BLaER1 (cell line): ENCODE measurements around the gene UNC5C.

Experiments used
- H3K27ac ChIP-seq: shearing (Covaris generic); formaldehyde crosslinking; 2 replicates; pipeline ENCODE4 v1.8.1; 2022
- H3K27me3 ChIP-seq: shearing (Covaris generic); formaldehyde crosslinking; 2 replicates; pipeline ENCODE4 v1.8.1; 2022
- H3K36me3 ChIP-seq: shearing (Covaris generic); formaldehyde crosslinking; 2 replicates; pipeline ENCODE4 v1.8.1; 2022
- H3K4me1 ChIP-seq: shearing (Covaris generic); formaldehyde crosslinking; 2 replicates; pipeline ENCODE4 v1.8.1; 2022
- H3K4me2 ChIP-seq: shearing (Covaris generic); formaldehyde crosslinking; 2 replicates; pipeline ENCODE4 v1.8.1; 2022
- H3K4me3 ChIP-seq: shearing (Covaris generic); formaldehyde crosslinking; 2 replicates; pipeline ENCODE4 v1.8.1; 2022
- H3K9ac ChIP-seq: shearing (Covaris generic); formaldehyde crosslinking; 2 replicates; pipeline ENCODE4 v1.8.1; 2022
- H3K9me3 ChIP-seq: shearing (Covaris generic); formaldehyde crosslinking; 2 replicates; pipeline ENCODE4 v1.8.1; 2022
- H4K20me1 ChIP-seq: shearing (Covaris generic); formaldehyde crosslinking; 2 replicates; pipeline ENCODE4 v1.8.1; 2022
- Cebpa-rat ChIP-seq: shearing (Covaris generic); IDR thresholded peaks from 2 replicates; pipeline ENCODE4 v1.8.1; 2022

The UNC5C gene

GRCh38 chr4:95548738-95549245, at the start of gene UNC5C:
Gene UNC5C, minus strand, starts transcription at chr4:95548973.
- Histone ChIP-seq H3K4me1 (no peaks in the 10 kb centered on the region), H3K4me2 (no peak within 1 kb of the TSS), H4K20me1 (no peaks in the 10 kb centered on the region), H3K9ac (no peak within 1 kb of the TSS), H3K9me3 (peaks cover 20% of the 10 kb centered on the region), H3K36me3 (no peaks in the 10 kb centered on the region), H3K27ac (no peak within 1 kb of the TSS), H3K27me3 (no peaks in the 10 kb centered on the region), H3K4me3 (no peak within 1 kb of the TSS)
- TF ChIP-seq Cebpa-rat: no peak

- Histone ChIP-seq H3K27me3 (no peaks in the 10 kb centered on the region), H3K4me3 (no peak overlapping the region), H3K27ac (no peak overlapping the region), H3K9me3 (no peaks in the 10 kb centered on the region), H3K36me3 (no peaks in the 10 kb centered on the region), H3K9ac (no peak overlapping the region), H3K4me2 (no peak overlapping the region), H4K20me1 (no peaks in the 10 kb centered on the region), H3K4me1 (peaks cover 7% of the 10 kb centered on the region; the same call in 1 of the 2 replicates)
- no peak for TF ChIP-seq Cebpa-rat
Measured at GRCh38 chr4:95596676-95597075, 47.9 kb upstream of the UNC5C start.

- H3K4me2 ChIP-seq: no peak overlapping the region
- no peaks in the 10 kb centered on the region for H3K9me3 ChIP-seq
- H3K27me3 ChIP-seq: no peaks in the 10 kb centered on the region
- no peak overlapping the region for H3K4me3 ChIP-seq
- no peak for TF ChIP-seq Cebpa-rat
- H3K27ac ChIP-seq: no peak overlapping the region
- H3K36me3 ChIP-seq: no peaks in the 10 kb centered on the region
- no peaks in the 10 kb centered on the region for H3K4me1 ChIP-seq
- H4K20me1 ChIP-seq: no peaks in the 10 kb centered on the region
- no peak overlapping the region for H3K9ac ChIP-seq
Measured at GRCh38 chr4:95594629-95595028, 45.9 kb upstream of the UNC5C start.

GRCh38 chr4:95594013-95594412, 45.2 kb upstream of the UNC5C start:
- Histone ChIP-seq H3K27me3 (no peaks in the 10 kb centered on the region), H3K4me3 (no peak overlapping the region), H3K9me3 (no peaks in the 10 kb centered on the region), H3K27ac (no peak overlapping the region), H3K4me2 (no peak overlapping the region), H3K36me3 (no peaks in the 10 kb centered on the region), H3K4me1 (no peaks in the 10 kb centered on the region), H3K9ac (no peak overlapping the region), H4K20me1 (no peaks in the 10 kb centered on the region)
- TF ChIP-seq Cebpa-rat: no peak

- no peak overlapping the region for H3K27ac ChIP-seq
Measured at GRCh38 chr4:95591278-95591677, 42.5 kb upstream of the UNC5C start.

GRCh38 chr4:95590615-95591014, 41.8 kb upstream of the UNC5C start:
- Histone ChIP-seq H3K36me3 (no peaks in the 10 kb centered on the region), H3K4me3 (no peak overlapping the region), H3K4me1 (no peaks in the 10 kb centered on the region), H3K27ac (no peak overlapping the region), H3K27me3 (no peaks in the 10 kb centered on the region), H3K9ac (no peak overlapping the region), H3K4me2 (no peak overlapping the region), H3K9me3 (no peaks in the 10 kb centered on the region), H4K20me1 (no peaks in the 10 kb centered on the region)
- no peak for TF ChIP-seq Cebpa-rat

More at GRCh38 chr4:95591278-95591677, 42.5 kb upstream of the UNC5C start:
- no peaks in the 10 kb centered on the region for H3K9me3 ChIP-seq
- H3K4me3 ChIP-seq: no peak overlapping the region
- H3K4me2 ChIP-seq: no peak overlapping the region
- TF ChIP-seq Cebpa-rat: no peak
- no peaks in the 10 kb centered on the region for H4K20me1 ChIP-seq
- no peak overlapping the region for H3K9ac ChIP-seq
- no peaks in the 10 kb centered on the region for H3K27me3 ChIP-seq
- no peaks in the 10 kb centered on the region for H3K4me1 ChIP-seq
- no peaks in the 10 kb centered on the region for H3K36me3 ChIP-seq

- Histone ChIP-seq H3K27me3 (no peaks in the 10 kb centered on the region), H3K4me1 (no peaks in the 10 kb centered on the region), H3K4me2 (no peak overlapping the region), H3K9ac (no peak overlapping the region), H3K4me3 (no peak overlapping the region), H3K9me3 (peaks cover 6% of the 10 kb centered on the region), H3K27ac (no peak overlapping the region), H4K20me1 (no peaks in the 10 kb centered on the region), H3K36me3 (no peaks in the 10 kb centered on the region)
- TF ChIP-seq Cebpa-rat: no peak
Measured at GRCh38 chr4:95585016-95585695, 36.4 kb upstream of the UNC5C start.

GRCh38 chr4:95580226-95580625, 31.5 kb upstream of the UNC5C start:
- Histone ChIP-seq H3K4me3 (no peak overlapping the region), H3K4me2 (no peak overlapping the region), H3K9me3 (peaks cover 34% of the 10 kb centered on the region), H3K9ac (no peak overlapping the region), H3K27me3 (no peaks in the 10 kb centered on the region), H3K4me1 (no peaks in the 10 kb centered on the region), H3K36me3 (no peaks in the 10 kb centered on the region), H4K20me1 (no peaks in the 10 kb centered on the region), H3K27ac (no peak overlapping the region)
- no peak for TF ChIP-seq Cebpa-rat

GRCh38 chr4:95572304-95572991, 23.7 kb upstream of the UNC5C start:
- Histone ChIP-seq H3K36me3 (no peaks in the 10 kb centered on the region), H3K9ac (no peak overlapping the region), H3K9me3 (peaks cover 7% of the 10 kb centered on the region), H3K4me1 (no peaks in the 10 kb centered on the region), H4K20me1 (no peaks in the 10 kb centered on the region), H3K4me3 (no peak overlapping the region), H3K27ac (no peak overlapping the region), H3K27me3 (no peaks in the 10 kb centered on the region), H3K4me2 (no peak overlapping the region)
- no peak for TF ChIP-seq Cebpa-rat

GRCh38 chr4:95571577-95571976, 22.8 kb upstream of the UNC5C start:
- TF ChIP-seq Cebpa-rat: no peak
- Histone ChIP-seq H3K27me3 (no peaks in the 10 kb centered on the region), H3K4me1 (no peaks in the 10 kb centered on the region), H3K27ac (no peak overlapping the region), H3K4me3 (no peak overlapping the region), H3K36me3 (no peaks in the 10 kb centered on the region), H4K20me1 (no peaks in the 10 kb centered on the region), H3K4me2 (no peak overlapping the region), H3K9me3 (peaks cover 7% of the 10 kb centered on the region), H3K9ac (no peak overlapping the region)
